GM10847 (cell line): ENCODE data around the gene RARRES2.

Source experiments
- POLR2A ChIP-seq: IDR thresholded peaks from 2 replicates; pipeline ENCODE4 v1.6.1; 2011; ENCODE audit not compliant: insufficient read length; ENCODE audit errors: extremely low read depth

The RARRES2 gene

DNA sequence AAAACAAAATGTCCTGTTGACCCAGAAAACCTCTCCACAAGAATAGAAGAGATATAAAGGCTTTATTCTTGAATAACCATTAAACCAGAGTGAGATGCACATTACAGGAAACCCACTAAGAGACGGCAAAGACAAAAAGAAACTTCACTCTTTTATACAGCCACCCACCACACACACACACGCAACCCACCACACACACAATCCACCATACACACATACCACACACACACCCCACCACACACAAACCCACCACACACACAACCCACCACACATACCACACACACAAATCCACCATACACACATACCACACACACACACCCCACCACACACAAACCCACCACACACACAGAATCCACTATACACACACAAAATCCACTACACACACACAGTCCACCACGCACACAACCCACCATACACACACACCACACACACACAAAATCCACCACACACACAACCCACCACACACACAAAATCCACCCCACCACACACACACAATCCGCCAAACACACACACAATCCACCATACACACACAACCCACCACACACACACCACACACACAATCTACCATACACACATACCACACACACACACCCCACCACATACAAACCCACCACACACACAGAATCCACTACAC lies 17.7 kb upstream of the RARRES2 start:
- no peak for TF ChIP-seq POLR2A

DNA sequence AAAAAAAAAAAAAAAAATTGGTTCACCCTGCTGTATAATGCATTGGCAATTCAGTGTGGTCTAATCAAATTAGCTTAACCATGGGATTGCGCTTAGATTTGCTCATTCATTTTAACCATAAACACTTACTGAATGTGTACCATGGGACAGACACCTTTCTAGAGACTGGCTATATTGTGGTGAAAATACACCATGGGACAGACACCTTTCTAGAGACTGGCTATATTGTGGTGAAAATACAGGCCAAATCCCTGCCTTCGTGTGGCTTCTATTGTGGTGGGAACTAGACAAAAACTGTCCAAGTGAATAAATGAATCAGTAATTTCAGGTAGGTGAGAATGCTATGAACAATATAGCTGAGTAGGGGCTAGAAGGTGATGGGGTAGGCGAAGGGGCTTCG lies 17.0 kb upstream of the RARRES2 start:
- no peak for TF ChIP-seq POLR2A

DNA sequence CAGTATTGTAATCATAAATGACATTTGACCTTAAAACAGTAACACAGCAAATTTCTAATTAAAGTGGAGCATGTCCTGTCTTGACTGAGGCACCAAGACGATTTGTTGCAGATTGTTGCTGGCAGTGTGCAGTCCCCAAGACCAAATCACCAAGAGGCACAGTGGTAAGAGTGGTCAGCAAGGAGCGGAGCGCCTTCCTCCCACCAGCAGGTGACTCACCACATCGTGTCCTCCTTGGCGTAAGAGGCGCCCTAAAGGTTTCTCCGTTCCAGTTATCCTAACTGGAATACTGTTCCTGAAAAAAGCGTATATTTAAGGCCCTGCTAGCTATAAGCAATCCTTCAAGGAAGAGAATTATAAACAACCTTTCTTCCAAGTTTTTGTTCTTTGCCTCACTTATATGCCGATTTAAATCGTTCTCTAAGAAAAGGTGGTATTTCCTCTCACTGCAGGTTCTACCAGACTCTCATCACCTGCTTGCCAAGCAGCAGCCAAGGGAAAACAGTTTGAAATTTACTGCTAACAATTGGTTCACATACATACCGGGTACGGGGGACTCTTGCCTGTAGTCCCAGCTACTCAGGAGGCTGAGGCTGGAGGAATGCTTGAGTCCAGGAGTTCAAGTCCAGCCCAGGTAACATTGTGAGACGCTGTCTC lies 16.5 kb upstream of the RARRES2 start:
- no peak for TF ChIP-seq POLR2A

DNA sequence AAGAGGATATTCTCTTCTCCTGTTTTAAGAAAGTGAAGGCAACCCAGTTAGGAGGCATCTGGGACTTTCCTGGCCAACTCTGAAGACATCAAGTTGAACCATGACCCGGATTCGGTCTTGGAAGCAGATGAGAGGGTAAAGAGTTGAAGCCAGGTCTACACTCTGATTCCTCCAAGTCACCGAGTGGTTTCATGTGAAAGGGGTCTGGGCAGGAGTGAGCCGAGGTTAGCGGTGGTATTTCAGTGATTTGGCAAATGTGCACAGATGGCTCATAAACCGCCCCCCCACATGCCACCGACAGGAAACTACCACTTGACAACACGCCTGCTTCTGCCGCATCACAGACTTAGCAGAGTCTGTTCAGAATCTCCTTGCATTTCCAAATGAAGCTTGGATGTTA lies 15.8 kb upstream of the RARRES2 start:
- TF ChIP-seq POLR2A, result no peak

DNA sequence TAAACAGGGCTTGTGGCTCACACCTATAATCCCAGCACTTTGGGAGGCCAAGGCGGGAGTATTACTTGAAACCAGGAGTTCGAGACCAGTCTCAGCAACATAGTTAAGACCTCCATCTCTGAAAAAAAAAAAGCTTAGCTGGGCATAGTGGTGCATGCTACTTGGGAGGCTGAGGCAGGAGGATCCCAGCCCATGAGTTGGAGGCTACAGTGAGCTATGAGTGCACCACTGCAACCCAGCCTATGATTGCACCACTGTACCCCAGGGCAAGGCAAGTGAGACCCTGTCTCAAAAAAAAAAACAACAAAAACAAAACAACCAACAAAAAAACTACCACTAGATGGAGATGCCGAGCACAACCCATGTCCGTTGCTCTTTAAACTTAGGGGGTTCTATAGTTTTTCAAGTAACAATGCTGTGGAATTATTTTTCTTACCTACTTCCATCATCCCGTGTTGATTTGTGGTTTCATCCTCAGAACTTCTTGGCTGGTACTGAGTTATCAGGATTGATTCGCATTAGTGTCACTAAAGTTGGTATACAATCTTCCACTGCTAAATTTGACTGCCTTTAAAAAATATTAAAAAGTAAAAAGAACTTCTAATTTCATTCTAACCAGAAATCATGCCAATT lies 15.0 kb upstream of the RARRES2 start:
- no peak for TF ChIP-seq POLR2A

DNA sequence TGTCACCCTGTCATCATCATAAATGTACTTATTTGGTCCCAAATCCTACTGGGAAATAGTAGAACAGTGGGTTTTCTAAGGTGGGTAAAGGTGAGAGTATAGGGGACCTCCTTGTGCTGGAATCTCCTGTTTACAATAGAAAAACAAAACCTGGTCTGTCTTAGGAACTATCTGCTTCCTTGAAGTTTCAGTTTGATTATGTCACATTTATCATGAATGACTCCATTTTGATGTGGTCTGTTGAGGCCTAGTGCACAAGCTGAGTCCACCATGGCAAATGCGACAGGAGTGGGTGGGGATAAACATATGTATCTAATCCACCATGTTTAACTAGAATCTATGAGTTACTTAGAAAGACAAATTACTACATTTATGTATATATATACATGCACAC lies 14.2 kb upstream of the RARRES2 start:
- TF ChIP-seq POLR2A, result no peak

DNA sequence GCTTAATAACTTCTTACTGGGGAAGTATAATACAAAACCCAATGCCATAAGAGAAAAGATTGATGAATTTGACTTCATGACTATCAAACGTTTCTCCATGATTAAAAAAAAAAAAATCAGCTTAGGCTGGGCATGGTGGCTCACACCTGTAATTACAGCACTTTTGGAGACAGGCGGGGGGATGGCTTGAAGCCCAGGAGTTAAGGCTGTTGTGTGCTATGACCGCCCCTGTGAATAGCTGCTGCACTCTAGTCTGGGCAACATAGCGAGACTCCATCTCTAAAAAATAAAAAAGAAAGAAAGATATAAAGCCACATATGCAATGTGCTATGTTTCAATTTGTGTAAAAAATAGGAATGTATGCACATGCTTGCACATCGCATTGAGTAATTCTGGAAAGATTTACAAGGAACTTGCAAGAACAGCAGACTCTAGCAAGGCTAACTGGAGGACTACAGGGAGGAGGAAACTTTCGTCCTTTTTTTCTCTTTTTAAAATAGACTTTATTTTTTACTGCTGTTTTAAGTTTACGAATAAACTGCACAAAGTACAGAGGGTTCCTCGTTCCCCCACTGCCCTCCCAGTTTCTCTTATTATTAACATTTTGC lies 10.3 kb upstream of the RARRES2 start:
- no peak for TF ChIP-seq POLR2A

DNA sequence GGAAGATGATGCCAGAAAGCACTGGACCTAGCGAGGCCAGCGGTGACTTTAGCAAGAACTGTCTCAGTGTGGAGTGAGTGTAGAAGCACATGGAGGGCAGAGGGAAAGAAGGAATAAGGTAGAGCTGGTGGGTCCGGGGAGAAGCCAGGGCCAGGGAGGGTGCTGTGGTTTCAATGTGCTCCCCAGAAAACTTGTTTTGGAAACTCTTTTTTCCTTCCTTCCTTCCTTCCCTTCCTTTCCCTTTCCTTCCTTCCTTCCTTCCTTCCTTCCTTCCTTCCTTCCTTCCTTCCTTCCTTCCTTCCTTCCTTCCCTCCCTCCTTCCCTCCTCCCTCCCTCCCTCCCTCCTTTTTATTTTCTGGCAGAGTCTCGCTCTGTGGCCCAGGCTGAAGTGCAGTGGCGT lies 5.5 kb upstream of the RARRES2 start:
- TF ChIP-seq POLR2A, result no peak

DNA sequence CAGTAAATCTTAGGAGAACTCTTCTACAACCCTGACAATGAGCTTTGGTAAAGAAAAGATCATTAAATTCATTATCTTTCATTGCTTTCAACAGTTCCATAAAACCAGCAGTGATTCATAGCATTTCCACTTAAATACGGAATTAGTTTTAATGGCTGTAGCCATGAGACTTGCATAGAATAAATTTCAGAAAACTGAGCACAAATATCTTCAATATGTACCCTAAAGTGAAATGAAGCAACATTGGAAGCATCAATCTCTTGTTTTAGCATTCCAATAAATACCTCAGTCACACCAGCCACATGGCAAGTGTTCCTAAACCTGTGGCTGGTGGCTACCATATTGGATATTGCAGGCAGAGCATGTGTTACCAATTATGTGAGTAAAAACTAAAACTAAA lies 3.6 kb upstream of the RARRES2 start:
- no peak for TF ChIP-seq POLR2A

DNA sequence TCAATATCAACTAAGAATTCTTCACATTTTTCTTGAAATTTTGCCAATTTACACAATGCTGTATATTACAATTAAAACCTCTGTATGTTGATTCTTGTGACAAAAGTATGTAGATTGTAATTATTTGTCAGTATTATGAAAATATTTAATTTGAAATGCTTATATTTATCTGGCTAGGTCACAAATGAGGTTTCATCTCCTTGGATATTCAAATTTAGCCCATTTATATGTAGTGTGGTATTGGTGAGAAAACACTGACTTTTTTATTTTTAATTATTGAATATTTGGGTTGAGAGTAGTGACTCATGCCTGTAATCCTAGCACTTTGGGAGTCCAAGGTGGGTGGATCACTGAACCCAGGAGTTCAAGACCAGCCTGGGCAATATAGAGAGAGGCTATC lies 2.9 kb upstream of the RARRES2 start:
- no peak for TF ChIP-seq POLR2A

DNA sequence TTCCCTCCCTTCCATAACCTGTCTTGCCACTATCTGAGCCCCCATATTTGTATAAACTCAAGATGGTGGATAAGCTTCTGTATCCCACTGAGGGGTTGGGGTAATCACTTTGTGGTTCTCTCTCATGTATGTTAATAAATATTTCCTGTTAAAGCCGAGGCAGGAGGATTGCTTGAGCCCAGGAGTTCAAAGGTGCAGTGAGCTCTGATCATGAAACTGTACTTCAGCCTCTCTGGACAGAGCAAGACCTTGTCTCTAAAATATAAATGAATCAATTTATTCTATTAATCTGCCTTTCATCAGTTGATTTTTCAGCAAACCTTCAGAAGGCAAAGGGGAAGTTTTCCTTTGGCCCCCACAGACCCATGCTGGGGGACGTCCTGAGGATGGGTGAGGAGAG lies 1.8 kb upstream of the RARRES2 start:
- no peak for TF ChIP-seq POLR2A

DNA sequence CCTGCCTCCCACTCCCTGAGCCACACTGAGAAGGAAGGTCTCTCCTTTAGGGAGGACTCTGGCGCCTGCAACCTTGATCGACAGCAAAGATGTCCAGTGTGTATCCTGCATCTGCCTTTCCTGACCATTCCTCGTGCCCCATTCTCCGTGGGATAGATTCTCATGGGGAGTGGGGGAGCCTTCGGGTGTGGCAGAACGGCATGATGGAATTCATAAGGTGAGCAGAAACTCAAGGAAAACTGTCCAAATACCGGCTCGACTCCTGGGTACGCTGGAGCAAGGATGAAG lies 636 bp upstream of the RARRES2 start:
- no peak for TF ChIP-seq POLR2A

DNA sequence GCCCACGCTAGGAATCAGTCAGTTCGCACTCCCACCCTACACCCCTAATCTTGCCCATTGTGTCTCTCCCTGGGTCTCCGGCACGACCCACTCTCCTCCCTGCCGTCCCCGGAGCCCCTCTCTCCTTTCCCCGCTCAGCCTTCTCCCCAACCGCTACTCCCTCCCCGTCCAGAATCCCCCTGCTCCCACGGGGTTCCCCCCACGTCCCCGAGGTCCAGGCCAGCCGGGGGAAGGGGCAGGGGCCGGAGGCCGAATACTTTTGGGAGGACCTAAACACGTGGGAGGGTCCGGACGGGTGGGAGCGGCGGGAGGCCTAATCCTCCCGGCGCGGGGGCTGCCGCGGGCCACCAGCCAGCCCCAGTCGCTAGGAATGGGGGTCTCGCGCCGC lies 560 bp downstream of the RARRES2 start:
- no peak for TF ChIP-seq POLR2A

DNA sequence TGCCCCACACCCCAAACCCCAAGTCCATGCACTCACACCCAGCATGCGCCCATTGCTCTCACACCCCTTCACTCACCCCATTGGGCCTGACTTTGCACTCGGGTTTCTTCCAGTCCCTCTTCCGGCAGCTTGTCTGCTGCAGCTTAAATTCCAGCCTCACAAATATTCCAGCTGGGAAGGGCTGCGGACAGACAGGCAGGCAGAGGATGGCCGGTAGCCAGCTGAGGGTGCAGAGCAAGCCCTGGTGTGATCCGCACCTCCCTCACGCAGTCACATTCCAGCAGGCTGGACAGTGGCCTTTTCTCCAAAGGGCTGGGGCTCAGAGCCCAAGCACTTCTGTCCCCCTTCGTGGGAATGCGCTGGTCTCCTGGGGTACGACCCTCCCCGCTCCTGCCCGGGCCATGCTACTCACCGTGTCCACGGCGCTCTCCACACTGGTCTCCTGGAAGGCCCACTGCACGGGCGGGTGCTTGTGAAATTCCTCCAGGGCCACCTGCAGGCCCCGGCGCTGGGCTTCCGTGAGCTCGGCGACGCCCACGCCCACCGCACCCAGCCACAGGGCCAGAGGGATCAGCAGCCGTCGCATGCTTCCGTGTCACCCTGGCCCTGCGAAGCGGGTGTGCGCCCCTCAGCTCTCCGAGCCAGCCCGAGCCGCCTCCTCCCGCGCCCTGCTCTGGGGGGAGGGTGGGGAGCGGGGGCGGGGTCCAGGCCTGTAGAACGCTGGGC lies 1.2 kb downstream of the RARRES2 start:
- TF ChIP-seq POLR2A, result no peak

DNA sequence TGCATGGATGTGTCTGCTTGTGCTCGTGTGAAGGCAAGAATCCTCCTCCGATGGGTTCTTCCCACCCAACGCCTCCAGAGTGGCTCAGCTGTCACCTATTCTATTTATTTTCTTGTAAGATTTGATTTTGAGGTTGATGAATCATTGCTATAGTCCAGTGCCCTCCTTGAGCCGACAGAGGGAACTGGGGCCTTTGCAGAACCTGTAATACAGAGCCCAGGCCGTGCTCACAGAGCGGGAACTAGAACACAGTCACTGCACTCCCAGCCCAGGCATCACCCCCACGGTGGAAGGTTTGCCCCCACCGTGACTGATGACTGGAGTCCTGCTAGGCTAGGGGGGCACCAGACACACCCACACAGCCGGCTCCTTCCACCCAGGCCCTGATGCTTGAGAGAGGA lies 2.0 kb downstream of the RARRES2 start:
- TF ChIP-seq POLR2A, result no peak
